SK-N-MC (cell line): ENCODE measurements around the gene SLC6A3.
"Not testable (repeated sequence)": the region's sequence is repeated elsewhere in the genome, so short reads cannot be mapped to it uniquely, and the experiment has no call there.

Source experiments
- DNase-seq: peaks from one replicate; pipeline ENCODE4 v3.0.0-alpha.2; 2011; ENCODE audit warnings: low read depth, low spot score
- H3K27ac ChIP-seq: fragments of 200-600 bp; sonication (generic); 2 replicates; pipeline ENCODE4 v1.5.1; 2016; ENCODE audit warnings: mixed run types
- H3K36me3 ChIP-seq: fragments of 200-600 bp; sonication (generic); 2 replicates; pipeline ENCODE4 v1.6.1; 2017; ENCODE audit warnings: antibody characterized with exemption, low read length, mixed read lengths; ENCODE audit not compliant: insufficient read depth
- H3K4me3 ChIP-seq: fragments of 200-600 bp; sonication (generic); 2 replicates; pipeline ENCODE4 v1.5.1; 2016
- H3K9ac ChIP-seq: fragments of 200-600 bp; sonication (generic); 2 replicates; pipeline ENCODE4 v1.8.0; 2017; ENCODE audit warnings: mixed run types, mixed read lengths; ENCODE audit not compliant: insufficient read length
- H3K9me3 ChIP-seq: fragments of 200-600 bp; sonication (generic); 2 replicates; pipeline ENCODE4 v1.6.1; 2017; ENCODE audit warnings: low read depth, mild to moderate bottlenecking, antibody characterized with exemption, low read length, moderate library complexity, mixed read lengths
- EZH2 ChIP-seq: fragments of 200-600 bp; sonication (generic); IDR thresholded peaks from one replicate; pipeline ENCODE4 v1.6.1; 2017; ENCODE audit warnings: antibody characterized with exemption
- FOXP2 ChIP-seq: optimal IDR thresholded peaks from 2 replicates; pipeline ENCODE3; 2011; ENCODE audit warnings: mild to moderate bottlenecking, moderate library complexity; ENCODE audit not compliant: insufficient read depth; ENCODE audit errors: extremely low read length, control extremely low read depth
- POLR2AphosphoS5 ChIP-seq: IDR thresholded peaks from 2 replicates; pipeline ENCODE4 v1.6.1; 2012; ENCODE audit warnings: mild to moderate bottlenecking, low read depth, low read length, borderline replicate concordance

Gene SLC6A3

DNA sequence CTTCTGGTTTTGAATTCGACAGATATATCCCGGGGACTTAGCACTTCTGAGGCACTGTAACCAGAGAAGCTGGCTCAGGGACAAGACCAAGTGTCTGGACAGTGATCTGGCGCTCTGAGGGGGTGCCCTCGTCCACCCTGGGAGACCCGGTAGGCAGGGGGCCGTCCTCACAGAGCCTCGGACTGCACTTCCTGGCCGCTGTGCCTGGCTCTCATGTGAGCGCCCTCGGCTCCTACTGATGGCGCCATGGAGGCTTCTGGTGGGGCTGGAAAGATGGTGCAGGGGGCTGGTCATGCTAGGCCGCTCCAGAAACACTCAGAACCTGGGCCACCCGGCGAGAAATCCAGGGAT lies 18.8 kb upstream of the SLC6A3 start:
- no peak overlapping the region for H3K27ac ChIP-seq
- H3K36me3 ChIP-seq: peaks cover 22% of the 10 kb centered on the region; the same call in 1 of the 2 replicates
- no peak for DNase-seq

DNA sequence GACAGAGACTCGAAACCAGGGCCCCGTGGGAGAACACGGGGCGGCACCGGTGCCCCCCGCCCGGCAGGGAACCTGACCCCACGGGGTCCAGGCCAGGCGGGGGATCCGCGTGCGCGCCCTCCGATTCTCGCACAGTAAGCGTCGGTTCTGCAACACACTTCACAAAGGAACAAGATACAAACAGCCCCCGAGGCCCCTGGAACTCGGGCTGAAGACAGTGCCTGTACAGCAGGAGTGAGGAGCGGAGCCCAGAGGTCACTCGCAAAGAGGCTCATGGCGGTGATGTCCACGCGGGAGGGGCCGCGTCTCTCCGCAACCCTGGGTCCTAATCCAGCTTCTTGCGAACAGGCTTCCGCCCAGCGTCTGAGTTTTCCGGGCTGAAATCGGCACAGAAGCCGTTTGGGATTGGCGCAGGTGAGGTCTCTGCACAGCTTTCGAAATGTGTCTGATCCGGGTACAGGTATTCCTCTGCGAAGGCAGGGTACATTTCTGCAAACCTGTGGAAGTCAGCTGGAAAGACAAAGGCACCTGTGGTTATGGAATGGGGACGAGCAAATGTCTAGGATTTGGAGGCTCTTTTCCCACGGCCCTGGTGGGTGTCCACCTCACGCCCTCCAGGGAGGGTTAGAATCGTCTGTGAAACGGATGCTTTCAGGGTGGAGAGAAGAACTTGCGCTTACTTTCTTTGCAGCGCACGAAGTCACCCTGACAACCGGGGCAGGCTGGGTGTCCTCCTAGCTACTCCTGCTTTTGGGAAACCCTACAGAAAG lies 18.3 kb upstream of the SLC6A3 start:
- Histone ChIP-seq H3K9me3 (no peaks in the 10 kb centered on the region), H3K4me3 (no peak overlapping the region), H3K36me3 (peaks cover 22% of the 10 kb centered on the region; the same call in 1 of the 2 replicates), H3K27ac (no peak overlapping the region), H3K9ac (no peak overlapping the region)
- TF ChIP-seq FOXP2 (no peak), POLR2AphosphoS5 (no peak), EZH2 (no peak)
- DNase-seq: no peak

More for the DNA sequence above, 18.8 kb upstream of the SLC6A3 start:
- H3K9me3 ChIP-seq: no peaks in the 10 kb centered on the region
- TF ChIP-seq FOXP2: no peak
- TF ChIP-seq POLR2AphosphoS5: no peak
- TF ChIP-seq EZH2: no peak
- H3K9ac ChIP-seq: no peak overlapping the region
- no peak overlapping the region for H3K4me3 ChIP-seq

DNA sequence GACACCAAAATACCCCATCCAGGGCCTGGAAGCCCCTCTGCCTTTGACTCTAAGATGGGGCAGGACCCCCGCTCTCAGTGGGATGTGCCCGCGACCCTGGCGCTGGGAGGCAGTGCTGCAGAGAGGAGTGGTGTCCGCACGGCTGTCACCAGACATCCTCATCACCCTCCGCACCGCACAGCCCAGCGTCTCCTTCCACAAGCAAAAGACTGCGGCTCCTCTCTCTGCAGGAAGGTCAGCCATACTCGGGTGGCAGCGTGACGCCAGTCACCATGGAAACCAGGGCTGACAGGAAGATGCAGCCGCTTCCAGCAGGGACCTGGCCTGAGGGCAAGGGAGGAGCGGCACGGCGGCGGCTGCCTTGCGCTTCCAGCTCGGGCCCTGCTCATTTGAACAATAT lies 17.1 kb upstream of the SLC6A3 start:
- DNase-seq: no peak
- no peaks in the 10 kb centered on the region for H3K9me3 ChIP-seq
- no peak overlapping the region for H3K9ac ChIP-seq
- no peak overlapping the region for H3K4me3 ChIP-seq
- no peak for TF ChIP-seq POLR2AphosphoS5
- no peak for TF ChIP-seq EZH2
- no peak for TF ChIP-seq FOXP2
- peaks cover 22% of the 10 kb centered on the region; the same call in 1 of the 2 replicates for H3K36me3 ChIP-seq
- H3K27ac ChIP-seq: no peak overlapping the region

DNA sequence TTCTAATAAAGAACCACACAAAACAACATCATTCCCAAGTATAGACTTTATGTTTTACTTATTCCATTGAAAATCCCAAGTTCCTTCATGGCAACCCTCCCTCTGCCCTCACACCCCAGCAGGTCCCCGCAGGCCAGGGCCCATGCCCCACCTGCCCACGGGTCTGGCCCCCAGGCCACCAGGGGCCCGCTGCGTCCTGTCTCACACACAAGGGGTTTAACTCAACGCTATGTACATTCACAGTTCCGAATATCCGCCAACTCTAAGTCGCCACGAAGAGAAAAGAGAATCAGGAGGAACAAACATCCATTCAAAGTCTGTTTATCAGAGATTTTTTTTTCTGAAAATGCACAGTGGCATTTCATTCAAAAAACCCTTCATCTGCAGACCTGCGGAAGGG lies 16.2 kb upstream of the SLC6A3 start:
- no peak for DNase-seq
- Histone ChIP-seq H3K4me3 (no peak overlapping the region), H3K9me3 (no peaks in the 10 kb centered on the region), H3K36me3 (peaks cover 22% of the 10 kb centered on the region; the same call in 1 of the 2 replicates), H3K27ac (no peak overlapping the region), H3K9ac (no peak overlapping the region)
- TF ChIP-seq POLR2AphosphoS5: no peak
- TF ChIP-seq FOXP2: no peak
- TF ChIP-seq EZH2: no peak

DNA sequence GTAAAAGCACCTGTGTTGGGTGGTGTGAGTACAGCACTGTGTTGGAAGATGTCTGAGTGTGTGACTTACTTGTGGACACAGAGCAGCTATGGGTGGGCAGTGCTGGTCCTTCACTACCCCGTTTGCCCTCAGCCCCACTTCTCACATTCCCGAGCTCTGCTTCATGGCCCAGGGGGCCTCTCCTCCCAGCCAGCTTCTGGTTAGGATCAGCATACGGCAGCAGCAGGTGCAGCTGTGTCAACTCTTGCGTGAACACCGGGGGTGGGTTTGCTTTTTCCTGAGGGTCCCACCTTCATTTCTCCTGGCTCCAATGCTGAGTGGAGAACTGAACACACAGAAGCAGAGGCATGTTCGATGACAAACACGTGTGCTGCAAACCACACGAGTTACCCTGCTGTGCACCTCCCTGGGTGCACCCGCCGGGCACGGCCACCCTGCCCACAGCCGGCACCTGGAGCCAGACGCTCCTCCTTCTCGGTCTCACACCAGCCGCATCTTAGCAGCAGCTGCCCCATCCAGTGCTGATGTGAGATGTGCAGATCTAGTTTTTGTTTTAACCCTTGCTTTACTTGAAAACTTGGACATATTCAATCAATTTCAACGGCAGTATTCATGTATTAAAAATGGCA lies 14.9 kb upstream of the SLC6A3 start:
- Histone ChIP-seq H3K36me3 (peaks cover 22% of the 10 kb centered on the region; the same call in 1 of the 2 replicates), H3K9ac (no peak overlapping the region), H3K4me3 (no peak overlapping the region), H3K9me3 (no peaks in the 10 kb centered on the region), H3K27ac (no peak overlapping the region)
- DNase-seq: no peak
- no peak for TF ChIP-seq POLR2AphosphoS5
- no peak for TF ChIP-seq EZH2
- no peak for TF ChIP-seq FOXP2

DNA sequence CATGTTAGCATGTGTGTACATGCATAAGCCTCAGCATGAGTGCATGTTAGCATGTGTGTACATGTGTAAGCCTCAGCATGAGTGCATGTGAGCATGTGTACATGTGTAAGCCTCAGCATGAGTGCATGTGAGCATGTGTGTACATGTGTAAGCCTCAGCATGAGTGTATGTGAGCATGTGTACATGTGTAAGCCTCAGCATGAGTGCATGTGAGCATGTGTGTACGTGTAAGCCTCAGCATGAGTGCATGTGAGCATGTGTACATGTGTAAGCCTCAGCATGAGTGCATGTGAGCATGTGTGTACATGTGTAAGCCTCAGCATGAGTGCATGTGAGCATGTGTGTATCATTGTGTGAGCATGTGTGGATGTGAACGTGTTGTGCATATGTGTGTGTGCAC lies 14.2 kb upstream of the SLC6A3 start:
- H3K27ac ChIP-seq, H3K9me3 ChIP-seq, H3K4me3 ChIP-seq, DNase-seq, H3K9ac ChIP-seq: not testable (repeated sequence)
- peaks cover 22% of the 10 kb centered on the region; the same call in 1 of the 2 replicates for H3K36me3 ChIP-seq

DNA sequence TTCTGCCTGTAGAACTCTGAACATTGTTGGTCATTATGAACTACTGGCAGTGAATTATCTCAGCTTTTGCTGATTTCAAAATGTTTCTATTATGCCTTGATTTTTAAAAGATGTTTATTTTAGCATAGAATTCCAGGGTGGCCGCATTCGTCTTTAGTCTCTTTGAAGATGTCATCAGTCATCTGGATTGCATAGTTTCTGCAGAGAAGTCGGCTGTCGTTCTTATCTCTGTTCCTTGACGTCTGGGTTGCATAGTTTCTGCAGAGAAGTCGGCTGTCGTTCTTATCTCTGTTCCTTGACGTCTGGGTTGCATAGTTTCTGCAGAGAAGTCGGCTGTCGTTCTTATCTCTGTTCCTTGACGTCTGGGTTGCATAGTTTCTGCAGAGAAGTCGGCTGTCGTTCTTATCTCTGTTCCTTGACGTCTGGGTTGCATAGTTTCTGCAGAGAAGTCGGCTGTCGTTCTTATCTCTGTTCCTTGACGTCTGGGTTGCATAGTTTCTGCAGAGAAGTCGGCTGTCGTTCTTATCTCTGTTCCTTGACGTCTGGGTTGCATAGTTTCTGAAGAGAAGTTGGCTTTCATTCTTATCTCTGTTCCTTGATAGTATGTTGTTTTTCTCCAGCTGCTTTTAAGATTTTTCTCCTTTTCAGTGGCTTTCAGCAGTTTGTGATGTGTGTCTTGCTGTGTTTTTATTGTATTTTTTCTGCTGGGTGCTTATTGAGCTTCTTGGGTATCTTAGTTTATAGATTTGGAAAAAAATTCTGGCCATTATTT lies 11.1 kb upstream of the SLC6A3 start:
- H3K9me3 ChIP-seq, H3K36me3 ChIP-seq, H3K27ac ChIP-seq, DNase-seq, H3K9ac ChIP-seq, H3K4me3 ChIP-seq: not testable (repeated sequence)

DNA sequence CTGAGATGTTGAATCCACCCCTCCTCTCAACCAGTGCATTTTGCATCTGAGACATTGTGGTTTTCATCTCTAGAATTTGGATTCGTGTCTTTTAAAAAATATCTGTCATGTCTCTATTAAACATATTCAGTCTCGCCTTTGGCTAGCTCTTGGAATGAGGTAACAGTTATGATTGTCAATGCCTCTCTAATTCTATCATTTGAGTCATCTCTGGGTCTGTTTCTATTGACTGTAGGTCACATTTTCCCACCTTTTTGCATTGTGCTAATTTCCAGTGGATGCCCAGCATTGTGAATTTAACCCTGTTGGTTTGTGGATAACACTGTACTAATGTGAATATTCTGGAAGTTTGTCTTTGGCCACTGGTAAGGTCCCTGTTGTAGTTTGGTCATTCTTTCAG lies 8.4 kb upstream of the SLC6A3 start:
- TF ChIP-seq EZH2 (no peak), POLR2AphosphoS5 (no peak), FOXP2 (no peak)
- Histone ChIP-seq H3K36me3 (no peaks in the 10 kb centered on the region), H3K27ac (no peak overlapping the region), H3K9ac (no peak overlapping the region), H3K9me3 (0 out of 2 replicates have a peak, but pooled peaks cover 4% of the 10 kb centered on the region), H3K4me3 (no peak overlapping the region)
- no peak for DNase-seq
